T1000 (cell line): ENCODE measurements around the gene CTAGE1.
A peak's percentile ranks its signal among the peaks of the same experiment; 100 is the strongest.

Experiments
- DNase-seq: peaks from one replicate; lab custom pipeline; 2025; ENCODE audit warnings: mixed read lengths; lab: John Stamatoyannopoulos, UW

The CTAGE1 gene

GRCh38 chr18:22391407-22392345 is 26.0 kb downstream of the CTAGE1 start:
- peak; percentile 82 for DNase-seq

DNA sequence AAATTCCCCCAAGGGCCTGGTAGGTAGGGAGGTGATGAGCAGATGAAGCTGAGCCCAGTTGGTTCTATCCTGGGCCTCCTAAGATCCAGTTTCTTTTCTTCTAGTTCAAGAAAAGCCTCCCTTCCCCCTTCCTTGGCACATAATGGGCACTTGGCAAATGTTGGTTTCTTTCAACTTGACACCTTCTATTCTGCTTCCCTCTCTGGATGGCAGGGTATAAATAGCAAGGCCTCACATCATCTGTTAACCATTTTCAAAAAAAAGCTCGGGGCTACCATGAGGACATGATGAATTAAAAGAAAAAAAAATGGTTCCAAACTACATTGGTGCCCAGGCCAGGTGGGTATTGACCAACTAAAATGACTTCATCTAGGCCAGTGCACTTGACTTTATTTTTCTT is 29.9 kb downstream of the CTAGE1 start:
- DNase-seq = no peak

DNA sequence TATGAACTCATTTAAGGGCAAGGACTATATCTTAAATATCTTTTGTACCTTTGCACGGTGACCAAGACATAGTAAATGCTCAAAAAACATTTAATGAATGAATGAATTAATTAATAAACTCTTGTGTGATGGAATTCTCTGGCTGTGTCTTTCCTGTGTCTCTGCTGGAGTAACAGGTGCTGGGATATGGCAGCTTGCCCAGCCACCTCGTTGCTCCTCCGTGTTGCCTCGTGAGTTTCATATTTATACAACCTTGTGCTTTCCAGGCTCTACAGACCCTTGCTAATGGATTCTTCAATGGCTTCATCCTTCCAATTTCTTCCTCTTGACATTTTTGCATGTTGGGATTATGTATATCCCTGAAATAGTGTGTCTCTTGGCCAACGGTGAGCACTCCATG is 30.4 kb downstream of the CTAGE1 start:
- DNase-seq = no peak

- no peak for DNase-seq
Observed at GRCh38 chr18:22385718-22386117, 32.0 kb downstream of the CTAGE1 start.

- no peak for DNase-seq
Observed at GRCh38 chr18:22378672-22379282, 38.9 kb downstream of the CTAGE1 start.

GRCh38 chr18:22377769-22378168 is 39.9 kb downstream of the CTAGE1 start:
- no peak for DNase-seq

GRCh38 chr18:22370414-22370813 is 47.3 kb downstream of the CTAGE1 start:
- DNase-seq = no peak

DNA sequence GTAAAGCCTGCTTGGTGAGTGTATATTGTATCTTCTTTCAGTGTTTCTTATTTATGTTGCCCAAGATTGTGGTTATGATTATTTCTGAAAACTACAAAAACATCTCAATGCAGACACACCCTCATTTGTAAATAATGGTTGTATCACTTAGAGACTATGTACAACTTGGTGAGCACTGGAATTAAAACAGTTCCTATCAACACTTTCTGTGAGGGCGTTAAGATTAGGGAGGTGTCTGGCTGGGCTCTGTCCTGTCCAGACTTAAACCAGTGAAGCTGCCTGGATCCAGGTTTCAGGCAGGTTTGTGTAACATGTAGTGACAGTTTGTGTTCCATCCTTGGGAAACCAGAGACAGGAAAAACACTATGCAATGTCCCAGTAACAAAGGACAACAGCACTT is 49.7 kb downstream of the CTAGE1 start:
- no peak for DNase-seq

DNA sequence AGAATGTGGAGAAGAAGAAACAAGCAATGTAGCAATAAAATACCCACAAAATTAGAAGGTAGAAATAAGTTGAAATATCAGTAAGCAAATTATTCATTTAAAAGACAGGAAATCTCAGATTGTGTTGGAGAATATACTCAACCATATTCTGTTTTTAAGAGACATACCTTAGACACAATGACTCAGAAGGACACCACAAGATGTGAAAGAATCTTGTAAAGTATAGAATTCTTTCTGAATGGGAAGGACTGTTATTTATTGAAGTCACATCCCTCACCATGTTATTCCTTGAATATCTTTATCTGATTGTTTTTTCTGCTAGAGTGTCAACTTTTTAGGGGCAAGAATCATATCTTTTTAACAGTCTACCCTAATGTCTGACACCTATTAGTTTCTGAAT is 50.4 kb downstream of the CTAGE1 start:
- DNase-seq = no peak

GRCh38 chr18:22363867-22364463 is 53.8 kb downstream of the CTAGE1 start:
- DNase-seq = no peak
